Activated CD4-positive, alpha-beta memory T cell treated with anti-CD3 and anti-CD28 coated beads for 36 hours (primary cell): ENCODE results near the gene LINC00237. TPM values are rescaled to one million over a fixed set of nuclear protein-coding genes. Genes with fewer than 3 reads are reported as not detected.

Experiments used
- CTCF ChIA-PET: fragments of 350-600 bp; sonication (Branson Sonifier 250); formaldehyde crosslinking; loops from one replicate; lab custom pipeline; 2021; ENCODE audit warnings: antibody characterized with exemption, inconsistent platforms; lab: Charles Lee
- POLR2A ChIA-PET: fragments of 350-600 bp; sonication (Branson Sonifier 250); formaldehyde crosslinking; loops from one replicate; lab custom pipeline; 2021; ENCODE audit warnings: antibody characterized with exemption; lab: Charles Lee
- DNase-seq: peaks from one replicate; pipeline ENCODE4 v3.0.0-alpha.2; 2020
- H3K27ac Mint-ChIP-seq: one replicate; pipeline ENCODE4 v1.8.0; 2021; ENCODE audit warnings: mixed read lengths
- H3K27me3 Mint-ChIP-seq: one replicate; pipeline ENCODE4 v1.8.0; 2021; ENCODE audit warnings: mixed read lengths
- H3K36me3 Mint-ChIP-seq: one replicate; pipeline ENCODE4 v1.8.0; 2021; ENCODE audit warnings: mixed read lengths
- H3K4me1 Mint-ChIP-seq: one replicate; pipeline ENCODE4 v1.8.0; 2021; ENCODE audit warnings: low read depth, mixed read lengths
- H3K4me3 Mint-ChIP-seq: one replicate; pipeline ENCODE4 v1.8.0; 2021; ENCODE audit warnings: mild to moderate bottlenecking, mixed read lengths
- H3K9me3 Mint-ChIP-seq: one replicate; pipeline ENCODE4 v1.8.0; 2021; ENCODE audit warnings: mixed read lengths
- intact Hi-C: fragments of 100-400 bp; cut with micrococcal nuclease; formaldehyde crosslinking; loops from one replicate; pipeline ENCODE4 v1.15.1; 2023
- total RNA-seq, 2 experiments: library from RNA; stranded (reverse); gene quantifications; one replicate each; pipeline ENCODE4 v1.2.3, GENCODE V29; 2021

LINC00237 gene
- total RNA-seq, 2 experiments from 2014 or later, result not detected

DNA sequence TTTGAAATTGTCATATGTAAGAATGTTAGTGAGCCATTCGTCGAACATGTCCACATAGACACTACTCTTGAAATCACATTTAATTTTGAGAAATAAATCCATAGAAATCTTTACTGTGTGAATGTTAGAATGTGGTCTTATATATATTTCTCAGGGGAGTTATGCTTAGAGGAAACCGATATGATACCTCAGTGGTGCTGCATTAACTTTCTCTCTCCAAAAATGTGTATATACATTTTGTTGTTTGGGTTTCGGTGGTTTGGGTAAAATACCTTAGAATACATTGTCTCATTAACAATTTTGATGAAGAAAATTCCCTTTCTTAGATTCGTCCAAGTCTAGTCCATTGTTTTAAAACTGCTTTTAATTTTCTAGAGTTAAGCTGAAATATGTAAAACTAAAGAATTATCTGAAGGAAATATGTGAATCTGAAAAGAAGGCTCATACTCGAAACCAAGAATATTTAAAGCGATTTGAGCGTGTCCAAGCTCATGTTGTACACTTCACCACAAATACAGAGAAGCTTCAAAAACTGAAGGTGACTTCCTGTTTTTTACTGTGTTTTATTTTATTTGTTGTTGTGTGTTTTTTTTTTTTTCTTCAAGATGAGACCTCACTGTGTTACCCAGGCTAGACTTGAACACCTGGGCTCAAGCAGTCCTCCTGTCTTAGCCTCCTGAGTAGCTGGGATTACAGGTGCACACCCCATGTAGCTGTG, 30.0 kb upstream of the LINC00237 start:
- peaks cover 27% of the 10 kb centered on the region for H3K36me3 Mint-ChIP-seq

DNA sequence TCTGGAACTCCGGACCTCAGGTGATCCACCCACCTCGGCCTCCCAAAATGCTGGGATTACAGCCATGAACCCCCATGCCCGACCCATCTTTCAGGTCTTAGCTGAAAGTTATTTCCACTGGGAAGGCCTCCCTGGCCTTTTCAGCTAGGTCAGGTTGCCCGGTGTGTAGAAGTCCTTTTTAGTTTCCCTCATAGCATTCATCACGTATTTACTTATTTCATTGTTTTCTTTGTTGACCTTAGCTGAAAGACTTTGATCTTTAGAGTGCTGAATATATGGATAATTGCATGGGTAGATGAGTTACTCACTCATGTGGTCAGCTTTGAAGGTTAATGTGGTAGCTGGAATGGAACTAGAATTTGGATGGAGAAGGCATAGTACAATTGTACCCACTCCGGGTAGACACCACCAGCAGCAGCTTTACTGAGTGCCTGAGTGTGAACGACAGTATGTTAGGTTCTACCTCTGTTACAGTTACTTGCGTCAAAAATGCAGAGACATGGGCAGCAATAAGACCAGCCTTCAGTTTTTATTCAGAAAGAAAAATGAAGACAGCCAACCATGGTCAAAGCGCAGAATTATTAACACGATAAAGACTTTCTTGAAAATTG, 28.8 kb upstream of the LINC00237 start:
- H3K4me1 Mint-ChIP-seq, result no peaks in the 10 kb centered on the region
- CTCF ChIA-PET, result interaction anchor here (1.1 kb wide), 1 partner anchor 101 kb away, joined by 3 read pairs; no protein-coding TSS in a partner anchor
- intact Hi-C loops, result no loop called here

More for the DNA sequence above, 30.0 kb upstream of the LINC00237 start:
- no peak for DNase-seq
- intact Hi-C loops, result no loop called here
- no peaks in the 10 kb centered on the region for H3K4me1 Mint-ChIP-seq
- no peak overlapping the region for H3K4me3 Mint-ChIP-seq
- ChIA-PET CTCF (no interaction called here), POLR2A (no interaction called here)
- no peaks in the 10 kb centered on the region for H3K9me3 Mint-ChIP-seq
- no peaks in the 10 kb centered on the region for H3K27me3 Mint-ChIP-seq
- no peak overlapping the region for H3K27ac Mint-ChIP-seq

GRCh38 chr20:21133917-21134622, 27.9 kb upstream of the LINC00237 start:
- ChIA-PET CTCF (interaction anchor here (1.1 kb wide), 1 partner anchor 101 kb away, joined by 3 read pairs; no protein-coding TSS in a partner anchor), POLR2A (no interaction called here)
- Mint-ChIP-seq H3K4me1 (no peaks in the 10 kb centered on the region), H3K36me3 (peaks cover 21% of the 10 kb centered on the region), H3K9me3 (no peaks in the 10 kb centered on the region), H3K27me3 (no peaks in the 10 kb centered on the region), H3K27ac (no peak overlapping the region), H3K4me3 (no peak overlapping the region)
- intact Hi-C loops, result no loop called here
- DNase-seq, result no peak

More for the DNA sequence above, 28.8 kb upstream of the LINC00237 start:
- Mint-ChIP-seq H3K36me3 (peaks cover 26% of the 10 kb centered on the region), H3K9me3 (no peaks in the 10 kb centered on the region), H3K27ac (no peak overlapping the region), H3K27me3 (no peaks in the 10 kb centered on the region), H3K4me3 (no peak overlapping the region)
- DNase-seq, result no peak
- POLR2A ChIA-PET, result no interaction called here

GRCh38 chr20:21133404-21133803, 27.2 kb upstream of the LINC00237 start:
- POLR2A ChIA-PET, result no interaction called here
- intact Hi-C loops, result no loop called here
- CTCF ChIA-PET, result no interaction called here
- Mint-ChIP-seq H3K27me3 (no peaks in the 10 kb centered on the region), H3K4me1 (peaks cover under 1% of the 10 kb centered on the region), H3K36me3 (peaks cover 18% of the 10 kb centered on the region), H3K9me3 (no peaks in the 10 kb centered on the region), H3K27ac (no peak overlapping the region), H3K4me3 (no peak overlapping the region)
- no peak for DNase-seq

DNA sequence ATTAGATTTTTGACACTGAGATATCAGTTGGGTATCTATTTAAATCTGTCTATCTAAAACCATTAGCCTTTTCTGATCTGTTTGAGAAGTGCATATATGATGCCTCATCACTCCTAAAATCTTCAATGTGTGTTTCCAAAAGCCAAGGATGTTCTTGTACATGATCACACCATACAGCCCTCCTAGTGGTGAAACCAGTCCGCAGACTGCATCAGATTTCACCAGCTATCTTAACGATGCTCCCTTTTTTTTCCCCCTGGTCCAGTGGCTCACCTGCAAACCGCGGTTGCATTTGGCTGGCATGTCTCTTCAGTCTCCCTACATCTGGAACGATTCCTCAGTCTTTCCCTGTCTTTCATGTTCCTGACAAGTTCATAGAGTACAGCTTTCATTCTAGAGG, 23.7 kb upstream of the LINC00237 start:
- DNase-seq, result no peak
- H3K36me3 Mint-ChIP-seq, result peaks cover 1% of the 10 kb centered on the region
- no peaks in the 10 kb centered on the region for H3K27me3 Mint-ChIP-seq
- H3K4me3 Mint-ChIP-seq, result no peak overlapping the region
- no peaks in the 10 kb centered on the region for H3K9me3 Mint-ChIP-seq
- ChIA-PET POLR2A (interaction anchor here (1.0 kb wide), 1 partner anchor 29 kb away, joined by 3 read pairs; no protein-coding TSS in a partner anchor), CTCF (interaction anchor here (0.7 to 1.0 kb wide), 3 partner anchors 36 to 285 kb away, joined by 3 to 4 read pairs (median 3); no protein-coding TSS in a partner anchor)
- peaks cover 18% of the 10 kb centered on the region for H3K4me1 Mint-ChIP-seq
- intact Hi-C loops, result loop anchor here (5.0 kb wide), 2 partner anchors 83 to 418 kb away; partner anchors contain the start of gene RALGAPA2
- H3K27ac Mint-ChIP-seq, result no peak overlapping the region

- peaks cover 18% of the 10 kb centered on the region for H3K4me1 Mint-ChIP-seq
- H3K27me3 Mint-ChIP-seq, result peaks cover 3% of the 10 kb centered on the region
- POLR2A ChIA-PET, result no interaction called here
- no peak for DNase-seq
- no peak overlapping the region for H3K27ac Mint-ChIP-seq
- no peaks in the 10 kb centered on the region for H3K36me3 Mint-ChIP-seq
- H3K4me3 Mint-ChIP-seq, result peak overlapping the region; percentile 81
- CTCF ChIA-PET, result interaction anchor here (1.2 to 2.1 kb wide), 3 partner anchors 26 to 108 kb away, joined by 4 to 11 read pairs (median 4); no protein-coding TSS in a partner anchor
- intact Hi-C loops, result loop anchor here (2.0 to 5.0 kb wide), 3 partner anchors 80 to 415 kb away; partner anchors contain the start of genes RALGAPA2 and XRN2
- H3K9me3 Mint-ChIP-seq, result no peaks in the 10 kb centered on the region
These were observed 21.2 kb upstream of the LINC00237 start for GRCh38 chr20:21127201-21127981.

DNA sequence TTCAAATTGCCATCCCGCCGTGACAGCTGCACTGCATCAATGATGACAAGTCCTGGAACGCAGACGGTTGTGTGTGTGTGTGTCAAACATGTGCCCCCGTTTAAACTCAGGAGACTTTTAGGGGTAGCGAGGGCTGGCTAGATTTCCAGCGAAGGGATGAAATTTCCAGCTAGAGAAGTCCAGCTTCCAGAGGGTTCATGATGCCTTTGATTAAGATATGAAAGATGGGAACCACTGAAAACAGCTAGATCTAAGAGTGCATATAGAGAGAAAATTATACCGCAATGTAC, 20.4 kb upstream of the LINC00237 start:
- H3K27me3 Mint-ChIP-seq, result peaks cover 3% of the 10 kb centered on the region
- peak overlapping the region; percentile 69 for H3K27ac Mint-ChIP-seq
- no peak for DNase-seq
- H3K36me3 Mint-ChIP-seq, result no peaks in the 10 kb centered on the region
- ChIA-PET POLR2A (interaction anchor here (1.3 to 1.7 kb wide), 2 partner anchors 21 to 23 kb away, joined by 3 read pairs; no protein-coding TSS in a partner anchor), CTCF (interaction anchor here (0.6 to 2.1 kb wide), 4 partner anchors 24 to 109 kb away, joined by 4 to 11 read pairs (median 4); no protein-coding TSS in a partner anchor)
- no peaks in the 10 kb centered on the region for H3K9me3 Mint-ChIP-seq
- H3K4me3 Mint-ChIP-seq, result peak overlapping the region; percentile 81
- H3K4me1 Mint-ChIP-seq, result peaks cover 18% of the 10 kb centered on the region
- intact Hi-C loops, result loop anchor here (2.0 to 5.0 kb wide), 3 partner anchors 79 to 414 kb away; partner anchors contain the start of genes RALGAPA2 and XRN2

GRCh38 chr20:21125849-21126580, 19.9 kb upstream of the LINC00237 start, which contains the start of gene KIZ:
KIZ (plus strand) TSS chr20:21126082; CDS start chr20:21126116, 34 bp downstream.
- POLR2A ChIA-PET, result interaction anchor here (0.7 to 1.7 kb wide), 4 partner anchors 18 to 23 kb away, joined by 3 read pairs; no protein-coding TSS in a partner anchor
- H3K27me3 Mint-ChIP-seq, result peaks cover 3% of the 10 kb centered on the region
- no peaks in the 10 kb centered on the region for H3K9me3 Mint-ChIP-seq
- CTCF ChIA-PET, result interaction anchor here (0.6 to 2.1 kb wide), 8 partner anchors 11 to 446 kb away, joined by 3 to 11 read pairs (median 4); no protein-coding TSS in a partner anchor
- peaks cover 18% of the 10 kb centered on the region for H3K4me1 Mint-ChIP-seq
- H3K4me3 Mint-ChIP-seq, result peak within 1 kb of the TSS; percentile 81
- H3K36me3 Mint-ChIP-seq, result no peaks in the 10 kb centered on the region
- peak; percentile 98 for DNase-seq
- intact Hi-C loops, result loop anchor here (1.0 to 5.0 kb wide), 5 partner anchors 26 to 434 kb away; partner anchors contain the start of genes RALGAPA2 and XRN2
- peak within 1 kb of the TSS; percentile 69 for H3K27ac Mint-ChIP-seq

- no peak for DNase-seq
- ChIA-PET POLR2A (interaction anchor here (0.7 to 1.7 kb wide), 4 partner anchors 17 to 24 kb away, joined by 3 read pairs; no protein-coding TSS in a partner anchor), CTCF (interaction anchor here (0.8 to 2.1 kb wide), 6 partner anchors 10 to 447 kb away, joined by 3 to 11 read pairs (median 4); no protein-coding TSS in a partner anchor)
- H3K27ac Mint-ChIP-seq, result peak overlapping the region; percentile 5
- peaks cover 18% of the 10 kb centered on the region for H3K4me1 Mint-ChIP-seq
- H3K4me3 Mint-ChIP-seq, result peak overlapping the region; percentile 81
- H3K36me3 Mint-ChIP-seq, result no peaks in the 10 kb centered on the region
- intact Hi-C loops, result loop anchor here (1.0 to 5.0 kb wide), 4 partner anchors 25 to 435 kb away; partner anchors contain the start of gene RALGAPA2
- H3K9me3 Mint-ChIP-seq, result no peaks in the 10 kb centered on the region
- peaks cover 3% of the 10 kb centered on the region for H3K27me3 Mint-ChIP-seq
These were observed 19.1 kb upstream of the LINC00237 start for GRCh38 chr20:21125072-21125848.

- intact Hi-C loops, result no loop called here
- no peaks in the 10 kb centered on the region for H3K9me3 Mint-ChIP-seq
- DNase-seq, result no peak
- ChIA-PET POLR2A (no interaction called here), CTCF (no interaction called here)
- H3K4me3 Mint-ChIP-seq, result no peak overlapping the region
- H3K4me1 Mint-ChIP-seq, result peaks cover 18% of the 10 kb centered on the region
- peaks cover 3% of the 10 kb centered on the region for H3K27me3 Mint-ChIP-seq
- no peak overlapping the region for H3K27ac Mint-ChIP-seq
- H3K36me3 Mint-ChIP-seq, result no peaks in the 10 kb centered on the region
These were observed 18.0 kb upstream of the LINC00237 start for GRCh38 chr20:21124190-21124589.
